Keratinocyte (primary cell): Measurements from ENCODE around the gene MEF2B.

ENCODE experiments used
- CTCF ChIP-seq, 3 experiments: IDR thresholded peaks in 1 of 3; conservative IDR thresholded peaks in 1 of 3; optimal IDR thresholded peaks in 1 of 3; 2 replicates in 2 of 3; 3 replicates in 1 of 3; pipeline versions ENCODE3 to v1.5.1; 2011; ENCODE audit warnings: low read length in 3 of 3, mild to moderate bottlenecking in 3 of 3, moderate library complexity in 2 of 3, control low read depth in 1 of 3, inconsistent platforms in 1 of 3; ENCODE audit not compliant: insufficient read depth in 2 of 3; ENCODE audit errors: extremely low read depth in 1 of 3
- EZH2 ChIP-seq: IDR thresholded peaks from one replicate; pipeline ENCODE4 v1.6.1; 2012; ENCODE audit warnings: inconsistent platforms, mild to moderate bottlenecking, low read length, moderate library complexity

DNA sequence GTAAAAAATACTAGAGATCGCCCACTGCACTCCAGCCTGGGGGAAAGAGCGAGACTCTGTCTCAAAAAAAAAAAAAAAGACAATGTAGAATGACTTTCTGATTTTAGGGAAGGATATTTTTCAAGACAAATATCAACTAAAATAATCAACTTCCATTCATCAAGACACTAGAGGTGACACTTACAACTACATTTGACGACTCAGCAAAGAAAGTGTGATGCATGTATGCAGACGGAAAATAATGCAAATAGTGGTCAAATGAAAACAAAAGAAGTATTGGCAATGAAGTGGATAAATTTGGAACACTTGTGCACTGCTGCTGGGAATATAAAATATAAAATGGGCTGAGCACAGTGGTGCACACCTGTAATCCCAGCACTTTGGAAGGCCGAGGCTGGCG, 44.0 kb downstream of the MEF2B start:
- TF ChIP-seq CTCF (optimal IDR thresholded peaks at IDR 0.05 in 1 of 3, IDR thresholded peaks at IDR 0.05 in 1 of 3, conservative IDR thresholded peaks at IDR 0.05 in 1 of 3; ENCODE audit: extremely low read depth in 1 of 3, insufficient read depth in 2 of 3, low read length in 3 of 3) (no peak), EZH2 (no peak)
